GM21367 (cell line): Measurements from ENCODE around the gene QKI.

Experiments
- ATAC-seq: cut with Tn5 transposase; IDR thresholded peaks from one replicate; pipeline ENCODE4 v1.9.1; 2021; ENCODE audit not compliant: unreplicated experiment

Gene QKI

GRCh38 chr6:163391985-163392384 lies 22.5 kb upstream of the QKI start:
- ATAC-seq, result no peak

- no peak for ATAC-seq
Measured at GRCh38 chr6:163392533-163392932, 22.0 kb upstream of the QKI start.

GRCh38 chr6:163393923-163394322 lies 20.6 kb upstream of the QKI start:
- no peak for ATAC-seq

GRCh38 chr6:163394659-163395058 lies 19.9 kb upstream of the QKI start:
- no peak for ATAC-seq

- ATAC-seq, result no peak
Measured at GRCh38 chr6:163395122-163395830, 19.2 kb upstream of the QKI start.

- no peak for ATAC-seq
Measured at GRCh38 chr6:163395831-163396185, 18.7 kb upstream of the QKI start.

GRCh38 chr6:163397326-163397725 lies 17.2 kb upstream of the QKI start:
- ATAC-seq, result no peak

GRCh38 chr6:163398115-163398514 lies 16.4 kb upstream of the QKI start:
- ATAC-seq, result no peak

GRCh38 chr6:163398815-163399214 lies 15.7 kb upstream of the QKI start:
- peak; percentile 56 for ATAC-seq

GRCh38 chr6:163400509-163400908 lies 14.0 kb upstream of the QKI start:
- ATAC-seq, result no peak

- no peak for ATAC-seq
Measured at GRCh38 chr6:163401039-163401885, 13.3 kb upstream of the QKI start.

- ATAC-seq, result no peak
Measured at GRCh38 chr6:163402616-163403015, 11.9 kb upstream of the QKI start.

GRCh38 chr6:163404825-163405265 lies 9.7 kb upstream of the QKI start:
- ATAC-seq, result no peak

- peak; percentile 67 for ATAC-seq
Measured at GRCh38 chr6:163405412-163406309, 8.9 kb upstream of the QKI start.

GRCh38 chr6:163406366-163406765 lies 8.2 kb upstream of the QKI start:
- peak; percentile 13 for ATAC-seq

GRCh38 chr6:163406830-163407229 lies 7.7 kb upstream of the QKI start:
- ATAC-seq, result no peak

GRCh38 chr6:163408352-163408991 lies 6.0 kb upstream of the QKI start:
- no peak for ATAC-seq

GRCh38 chr6:163409712-163410111 lies 4.8 kb upstream of the QKI start:
- no peak for ATAC-seq

GRCh38 chr6:163412341-163412740 lies 2.2 kb upstream of the QKI start:
- no peak for ATAC-seq

GRCh38 chr6:163412801-163413344 lies 1.6 kb upstream of the QKI start:
- no peak for ATAC-seq
